Measurements from ENCODE around the gene NFATC1.

NFATC1 gene

DNA sequence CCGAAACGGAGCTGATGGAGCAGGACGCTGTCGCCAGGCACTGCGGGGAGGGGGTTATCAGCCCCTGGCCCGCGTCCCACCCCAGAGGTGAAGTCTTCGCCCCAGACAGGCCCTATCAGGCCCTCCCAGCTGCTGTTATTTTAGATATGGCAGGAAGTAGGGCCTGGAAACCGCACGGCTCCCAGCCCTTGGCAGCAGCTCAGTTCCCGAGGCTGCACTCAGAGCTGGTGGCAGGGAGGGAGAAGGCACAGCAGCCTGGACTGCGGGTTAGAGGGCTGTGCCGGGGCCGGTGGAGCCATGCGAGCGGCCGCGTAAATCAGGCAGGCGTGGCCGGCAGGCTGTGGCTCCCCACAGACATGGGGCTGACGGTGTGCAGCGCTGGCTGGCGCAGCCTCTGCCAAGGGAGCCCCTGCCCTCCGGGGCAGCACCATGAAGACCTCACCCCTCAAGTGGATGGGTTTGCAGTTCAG, 111.4 kb downstream of the NFATC1 start:
- TF ChIP-seq, protein P1, sequence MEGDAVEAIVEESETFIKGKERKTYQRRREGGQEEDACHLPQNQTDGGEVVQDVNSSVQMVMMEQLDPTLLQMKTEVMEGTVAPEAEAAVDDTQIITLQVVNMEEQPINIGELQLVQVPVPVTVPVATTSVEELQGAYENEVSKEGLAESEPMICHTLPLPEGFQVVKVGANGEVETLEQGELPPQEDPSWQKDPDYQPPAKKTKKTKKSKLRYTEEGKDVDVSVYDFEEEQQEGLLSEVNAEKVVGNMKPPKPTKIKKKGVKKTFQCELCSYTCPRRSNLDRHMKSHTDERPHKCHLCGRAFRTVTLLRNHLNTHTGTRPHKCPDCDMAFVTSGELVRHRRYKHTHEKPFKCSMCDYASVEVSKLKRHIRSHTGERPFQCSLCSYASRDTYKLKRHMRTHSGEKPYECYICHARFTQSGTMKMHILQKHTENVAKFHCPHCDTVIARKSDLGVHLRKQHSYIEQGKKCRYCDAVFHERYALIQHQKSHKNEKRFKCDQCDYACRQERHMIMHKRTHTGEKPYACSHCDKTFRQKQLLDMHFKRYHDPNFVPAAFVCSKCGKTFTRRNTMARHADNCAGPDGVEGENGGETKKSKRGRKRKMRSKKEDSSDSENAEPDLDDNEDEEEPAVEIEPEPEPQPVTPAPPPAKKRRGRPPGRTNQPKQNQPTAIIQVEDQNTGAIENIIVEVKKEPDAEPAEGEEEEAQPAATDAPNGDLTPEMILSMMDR (IDR thresholded peaks at IDR 0.05; ENCODE audit: control extremely low read depth, extremely low read depth, low read depth, missing control alignments) = no peak
- no peak for DNase-seq (ENCODE audit: extremely low spot score)
- ChIA-PET CTCF (interaction anchor here (0.9 to 2.8 kb wide), 6 partner anchors 10 to 129 kb away, joined by 3 to 12 read pairs (median 4); no protein-coding TSS in a partner anchor), POLR2A (no interaction called here)

DNA sequence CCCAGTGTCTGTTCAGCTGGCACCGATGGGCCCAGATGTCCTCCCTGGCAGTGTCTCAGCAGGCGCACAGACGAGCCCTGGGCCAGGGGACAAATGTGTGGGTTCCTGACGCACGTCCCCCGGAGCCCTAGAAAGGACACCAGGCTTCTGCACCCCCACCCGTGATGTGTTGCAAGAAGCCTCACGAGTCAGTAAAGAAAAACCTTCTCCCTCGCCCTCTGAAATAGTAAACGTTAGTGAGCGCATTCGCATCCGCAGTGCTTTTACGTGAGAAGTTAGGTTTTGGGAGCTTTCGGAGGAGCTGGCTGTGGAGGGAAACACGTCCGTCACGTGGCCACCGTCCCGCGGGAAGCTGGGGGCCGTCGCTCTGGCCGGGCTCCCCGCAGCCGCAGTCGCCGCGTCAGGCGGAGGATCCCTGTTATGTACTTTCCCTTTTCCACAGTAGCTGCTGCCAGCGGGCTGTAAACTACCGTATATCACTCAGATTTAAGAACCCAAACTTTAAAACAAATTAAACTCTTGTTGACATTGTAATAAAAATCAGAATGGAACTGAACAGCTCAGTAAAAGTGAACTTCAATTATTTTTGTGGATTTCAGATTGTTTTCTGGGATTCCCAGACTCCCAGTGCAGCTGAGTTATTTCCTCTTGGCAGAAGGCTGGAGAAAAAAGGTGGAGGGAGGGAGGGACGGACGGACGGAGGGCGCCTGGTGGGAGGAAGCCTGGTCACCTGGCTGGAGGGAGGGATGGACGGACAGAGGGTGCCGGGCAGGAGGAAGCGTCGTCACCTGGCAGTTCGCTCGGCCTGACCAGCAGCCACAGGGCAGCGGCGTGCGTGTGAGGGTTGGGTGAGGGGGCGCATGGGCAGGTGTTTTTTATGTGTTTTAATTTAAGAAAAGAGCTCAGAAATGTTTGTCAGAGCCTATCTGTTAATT, 112.1 kb downstream of the NFATC1 start:
- TF ChIP-seq, protein P1 (IDR thresholded peaks at IDR 0.05; ENCODE audit: control extremely low read depth, extremely low read depth, low read depth, missing control alignments) = no peak
- DNase-seq (ENCODE audit: extremely low spot score) = no peak
- ChIA-PET POLR2A (interaction anchor here (1.3 kb wide), 1 partner anchor 16 kb away, joined by 3 read pairs; no protein-coding TSS in a partner anchor), CTCF (interaction anchor here (1.2 to 2.8 kb wide), 7 partner anchors 10 to 129 kb away, joined by 3 to 12 read pairs (median 4); no protein-coding TSS in a partner anchor)

DNA sequence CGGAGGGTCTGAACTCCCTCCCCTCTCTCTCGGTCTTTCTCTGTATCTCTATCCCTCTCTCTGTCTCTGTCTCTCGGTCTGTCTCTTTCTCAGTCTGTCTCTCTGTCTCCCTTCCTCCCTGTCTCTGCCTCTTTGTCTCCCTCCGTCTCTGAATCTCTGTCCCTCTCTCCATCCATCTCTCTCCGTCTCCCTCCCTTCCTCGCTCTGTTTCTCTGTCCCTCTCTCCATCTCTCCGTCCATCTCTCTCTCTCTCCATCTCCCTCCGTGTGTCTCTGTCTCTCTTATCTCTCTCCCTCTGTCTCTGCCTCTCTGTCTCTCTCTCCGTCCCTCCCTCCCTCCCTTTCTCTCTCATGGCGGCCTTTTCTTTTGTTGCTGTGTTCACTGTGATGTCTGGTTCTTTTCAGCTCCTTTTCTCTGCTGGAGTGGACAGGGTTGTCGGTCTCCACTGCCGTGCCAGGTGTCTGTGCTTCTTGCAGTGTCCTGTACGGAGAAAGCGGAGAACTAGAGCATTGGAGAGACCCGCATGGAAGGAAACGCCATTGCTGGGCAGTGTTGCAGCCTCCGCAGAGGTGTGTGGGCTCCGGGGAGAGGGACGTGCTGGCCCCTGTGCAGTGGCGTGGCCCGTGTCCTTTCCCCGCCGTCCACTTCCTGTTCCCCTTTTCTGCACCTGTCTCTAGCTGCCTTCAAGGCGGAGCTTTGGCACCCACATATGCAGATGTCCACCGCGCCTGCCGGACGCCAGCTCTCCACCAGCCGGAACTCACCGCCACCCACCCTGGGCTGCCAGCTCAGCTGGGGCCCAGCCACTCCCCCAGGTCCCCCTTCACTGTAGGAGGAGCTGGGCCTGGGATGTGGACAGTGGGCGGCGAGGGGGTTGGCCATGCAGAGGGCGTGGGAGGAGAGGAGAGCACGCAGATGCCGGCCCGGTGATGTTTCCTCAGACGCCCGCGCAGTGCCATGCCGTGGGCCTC, 113.1 kb downstream of the NFATC1 start:
- TF ChIP-seq, protein P1 (IDR thresholded peaks at IDR 0.05; ENCODE audit: control extremely low read depth, extremely low read depth, low read depth, missing control alignments) = no peak
- POLR2A ChIA-PET = interaction anchor here (0.6 to 1.3 kb wide), 3 partner anchors 15 to 1334 kb away, joined by 3 read pairs; no protein-coding TSS in a partner anchor
- CTCF ChIA-PET = interaction anchor here (1.4 to 2.8 kb wide), 5 partner anchors 11 to 130 kb away, joined by 3 to 12 read pairs (median 5); no protein-coding TSS in a partner anchor
- peak; percentile 77 for DNase-seq (ENCODE audit: extremely low spot score)

DNA sequence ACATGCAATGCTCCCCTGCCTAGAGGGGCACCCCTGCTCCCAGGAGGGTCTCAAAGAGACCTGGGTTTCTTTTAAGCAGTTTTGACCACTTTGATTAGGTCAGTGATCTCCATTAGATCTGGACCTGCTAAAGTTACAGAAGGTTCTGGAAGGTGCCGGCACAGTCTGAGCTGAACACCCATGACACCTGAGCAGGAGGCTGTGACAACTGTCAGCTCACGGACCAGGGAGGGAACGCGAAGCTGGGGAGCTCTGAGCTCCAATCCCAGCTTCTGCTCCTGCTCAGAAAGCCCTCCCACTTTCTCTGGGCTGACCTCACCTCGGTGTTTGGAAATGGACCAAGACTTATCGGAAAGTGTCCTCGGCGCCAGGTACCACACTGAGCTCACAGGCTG, 113.8 kb downstream of the NFATC1 start:
- TF ChIP-seq, protein P1 (IDR thresholded peaks at IDR 0.05; ENCODE audit: control extremely low read depth, extremely low read depth, low read depth, missing control alignments) = no peak
- ChIA-PET POLR2A (interaction anchor here (0.8 kb wide), 1 partner anchor 116 kb away, joined by 3 read pairs; no protein-coding TSS in a partner anchor), CTCF (no interaction called here)
- DNase-seq (ENCODE audit: extremely low spot score) = no peak

DNA sequence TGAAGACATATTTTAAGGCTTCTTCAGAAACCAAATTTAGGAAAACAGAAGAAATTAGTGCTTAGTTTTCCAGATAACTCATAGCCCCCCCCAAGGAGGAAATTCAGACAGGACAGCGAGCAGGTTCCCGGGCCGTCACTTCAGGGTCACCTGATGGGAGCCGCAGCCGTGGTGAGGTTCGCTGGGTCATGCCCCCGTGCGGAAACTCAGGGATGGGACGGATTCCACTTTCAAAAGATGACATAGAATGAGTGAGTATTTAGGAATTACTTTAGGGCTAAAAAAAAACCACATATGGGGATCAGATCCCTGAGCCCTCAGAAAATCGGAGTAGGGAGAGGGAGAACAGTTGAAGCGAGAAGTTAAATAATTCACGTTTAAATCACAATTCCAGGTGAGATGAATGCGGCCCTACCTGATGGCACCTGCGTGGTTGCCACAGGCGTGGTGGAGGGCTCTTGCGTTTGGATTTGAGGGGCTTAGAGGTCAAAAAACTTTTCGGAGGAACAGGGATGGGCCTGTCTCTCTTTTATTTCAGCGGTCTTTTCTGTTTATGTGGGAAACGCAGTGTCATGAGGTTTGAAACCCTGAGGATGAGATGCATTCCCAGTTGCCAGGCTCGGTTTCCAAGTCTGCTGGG, 114.4 kb downstream of the NFATC1 start:
- DNase-seq (ENCODE audit: extremely low spot score) = no peak
- POLR2A ChIA-PET = no interaction called here
- CTCF ChIA-PET = no interaction called here
- TF ChIP-seq, protein P1 (IDR thresholded peaks at IDR 0.05; ENCODE audit: control extremely low read depth, extremely low read depth, low read depth, missing control alignments) = no peak

Data from GM10248 (cell line).